Fibroblast of gingiva (primary cell): ENCODE results near the gene NDUFV2.
"Not testable (repeated sequence)": the region's sequence is repeated elsewhere in the genome, so short reads cannot be mapped to it uniquely, and the experiment has no call there.

Source experiments
- DNase-seq: peaks from one replicate; pipeline ENCODE4 v3.0.0-alpha.2; 2011; ENCODE audit warnings: low read depth

Gene NDUFV2

GRCh38 chr18:9153256-9153655 is 50.8 kb downstream of the NDUFV2 start:
- DNase-seq = no peak

GRCh38 chr18:9156604-9157249 is 54.2 kb downstream of the NDUFV2 start:
- DNase-seq = no peak

- no peak for DNase-seq
These were observed 55.3 kb downstream of the NDUFV2 start for GRCh38 chr18:9157806-9158205.

GRCh38 chr18:9160014-9160413 is 57.5 kb downstream of the NDUFV2 start:
- no peak for DNase-seq

- DNase-seq = not testable (repeated sequence)
These were observed 60.2 kb downstream of the NDUFV2 start for GRCh38 chr18:9162663-9163062.

GRCh38 chr18:9164149-9164548 is 61.6 kb downstream of the NDUFV2 start:
- DNase-seq = not testable (repeated sequence)

GRCh38 chr18:9165883-9166282 is 63.4 kb downstream of the NDUFV2 start:
- not testable (repeated sequence) for DNase-seq

GRCh38 chr18:9169515-9169914 is 67.0 kb downstream of the NDUFV2 start:
- DNase-seq = not testable (repeated sequence)

- not testable (repeated sequence) for DNase-seq
These were observed 69.4 kb downstream of the NDUFV2 start for GRCh38 chr18:9171919-9172318.

GRCh38 chr18:9172506-9173127 is 70.1 kb downstream of the NDUFV2 start:
- DNase-seq = no peak

GRCh38 chr18:9173770-9174233 is 71.3 kb downstream of the NDUFV2 start:
- no peak for DNase-seq

GRCh38 chr18:9174302-9174701 is 71.8 kb downstream of the NDUFV2 start:
- no peak for DNase-seq

GRCh38 chr18:9175115-9175514 is 72.6 kb downstream of the NDUFV2 start:
- DNase-seq = no peak

- DNase-seq = no peak
These were observed 74.5 kb downstream of the NDUFV2 start for GRCh38 chr18:9177031-9177430.

- DNase-seq = no peak
These were observed 75.0 kb downstream of the NDUFV2 start for GRCh38 chr18:9177466-9177865.

GRCh38 chr18:9178557-9178956 is 76.1 kb downstream of the NDUFV2 start:
- DNase-seq = no peak

GRCh38 chr18:9181275-9181674 is 78.8 kb downstream of the NDUFV2 start:
- no peak for DNase-seq

GRCh38 chr18:9182852-9183399 is 80.4 kb downstream of the NDUFV2 start:
- no peak for DNase-seq
